ENCODE measurements around the gene OR2Y1.
"Not testable (repeated sequence)": the region's sequence is repeated elsewhere in the genome, so short reads cannot be mapped to it uniquely, and the experiment has no call there.

Gene OR2Y1

DNA sequence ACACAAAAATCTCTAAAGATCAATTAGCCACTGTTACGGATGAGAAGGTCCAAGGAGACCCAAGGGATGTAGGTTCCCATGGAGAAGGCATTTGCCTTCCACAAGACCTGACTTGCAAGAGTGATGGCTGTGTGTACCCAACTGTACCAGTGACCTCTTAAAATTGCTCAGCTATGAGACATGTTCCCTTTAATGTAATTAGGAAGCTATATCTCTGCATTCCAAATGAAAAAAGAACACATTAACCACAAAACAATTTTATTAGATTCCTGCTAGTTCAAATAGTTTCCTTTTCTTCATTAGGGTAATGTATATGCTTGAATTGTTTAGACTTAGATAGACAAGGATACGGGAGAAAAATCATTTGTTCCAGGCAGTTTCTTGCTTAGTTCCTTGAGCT, 3.3 kb downstream of the OR2Y1 start:
- DNase-seq, result no peak

DNA sequence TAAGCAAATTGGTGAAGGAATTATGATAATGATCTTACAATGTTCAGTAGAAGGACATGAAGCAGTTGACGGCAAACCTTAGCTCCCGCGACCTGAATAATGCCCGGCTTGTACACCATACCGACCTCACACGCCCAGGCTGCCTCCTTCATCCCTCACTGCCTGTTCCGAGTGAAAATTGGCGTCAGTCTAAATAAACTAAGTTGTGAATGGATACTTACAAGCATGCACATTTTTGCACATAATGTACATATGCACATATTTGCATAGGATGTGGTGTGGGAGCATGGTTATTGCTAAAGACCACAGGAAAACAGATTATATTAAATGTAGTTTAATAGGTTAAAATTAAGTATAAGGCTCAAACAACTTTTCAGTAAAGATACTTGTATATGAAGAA, 14.9 kb downstream of the OR2Y1 start:
- no peak for DNase-seq

GRCh38 chr5:180723936-180724335, 15.9 kb downstream of the OR2Y1 start:
- DNase-seq, result no peak

DNA sequence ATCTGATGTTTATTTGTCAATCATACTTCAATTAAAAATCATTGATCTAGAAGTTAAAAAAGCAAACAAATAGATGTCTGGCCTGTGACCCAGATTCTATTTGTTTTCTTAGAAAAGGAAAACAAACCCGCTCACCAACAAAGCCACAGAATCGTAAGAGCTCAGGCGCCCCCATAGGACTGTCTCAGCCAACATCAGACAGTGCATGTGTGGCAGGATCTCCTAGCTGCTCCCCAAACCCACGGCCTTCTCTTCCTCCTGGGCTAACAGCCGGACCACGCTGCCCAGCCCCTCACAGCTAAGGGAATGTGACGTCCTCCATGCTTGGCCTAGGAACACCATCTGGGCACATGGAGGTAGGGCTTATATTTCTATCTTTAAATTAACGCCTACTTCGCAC, 19.4 kb downstream of the OR2Y1 start:
- DNase-seq, result no peak

GRCh38 chr5:180719781-180720180, 20.1 kb downstream of the OR2Y1 start:
- no peak for DNase-seq

- no peak for DNase-seq
These were observed 20.9 kb downstream of the OR2Y1 start for GRCh38 chr5:180718810-180719453.

GRCh38 chr5:180717989-180718388, 21.9 kb downstream of the OR2Y1 start:
- DNase-seq, result no peak

DNA sequence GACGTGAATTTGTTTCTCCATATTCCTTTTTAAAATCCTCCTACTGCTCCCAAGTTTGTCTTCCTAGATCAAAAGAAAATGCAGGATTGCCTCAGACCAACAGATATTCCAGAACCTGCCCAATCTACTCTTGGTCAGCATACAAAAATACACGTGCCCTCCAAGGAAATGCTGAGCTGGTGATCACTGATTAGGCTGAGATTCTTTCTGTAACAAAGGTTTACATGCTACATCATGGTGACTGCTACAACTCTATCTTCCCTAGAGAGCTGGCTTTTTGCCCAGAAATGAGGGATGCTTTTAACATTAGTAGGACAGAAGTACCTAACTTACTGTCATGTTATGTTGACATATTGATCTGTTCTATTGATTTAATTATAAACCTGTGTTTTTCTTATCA, 35.5 kb downstream of the OR2Y1 start:
- DNase-seq, result no peak

DNA sequence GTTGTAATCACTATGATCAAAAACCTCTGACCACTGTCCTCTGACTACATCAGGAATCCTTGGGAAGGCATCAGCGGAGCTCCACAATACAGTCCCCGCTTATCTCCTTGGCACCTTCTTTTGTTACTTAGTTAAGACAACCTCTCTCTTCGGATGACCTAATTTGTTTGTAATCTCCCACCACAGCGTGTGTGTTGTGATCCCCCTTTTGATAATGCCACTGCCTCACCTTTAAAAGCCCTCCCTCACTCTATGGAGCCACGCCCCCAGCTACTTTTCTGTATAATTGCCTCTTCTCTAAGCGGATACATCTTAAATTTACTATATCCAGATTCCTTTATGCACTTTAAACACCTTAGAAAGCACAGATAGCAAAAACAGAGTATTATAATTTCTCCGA, 35.9 kb downstream of the OR2Y1 start:
- DNase-seq, result no peak

GRCh38 chr5:180703371-180703770, 36.5 kb downstream of the OR2Y1 start:
- DNase-seq, result not testable (repeated sequence)

DNA sequence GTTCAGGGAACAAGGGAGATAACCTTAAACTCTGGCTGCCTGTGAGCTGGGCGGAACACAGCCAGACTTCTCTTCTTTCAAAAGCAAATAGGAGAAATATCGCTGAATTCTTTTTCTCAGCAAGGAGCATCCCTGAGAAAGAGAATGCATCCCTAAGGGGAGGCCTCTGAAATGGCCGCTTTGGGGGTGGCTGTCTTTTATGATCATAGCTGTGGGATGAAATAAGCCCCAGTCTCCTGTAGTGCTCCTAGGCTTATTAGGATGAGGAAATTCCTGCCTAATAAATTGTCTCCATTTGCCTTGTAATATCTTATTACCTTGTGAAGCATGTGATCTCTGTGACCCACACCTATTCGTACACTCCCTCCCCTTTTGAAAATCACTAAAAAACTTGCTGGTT, 39.4 kb downstream of the OR2Y1 start:
- DNase-seq, result not testable (repeated sequence)

- no peak for DNase-seq
These were observed 40.8 kb downstream of the OR2Y1 start for GRCh38 chr5:180699042-180699441.

GRCh38 chr5:180696116-180696515, 43.7 kb downstream of the OR2Y1 start:
- DNase-seq, result no peak

GRCh38 chr5:180692429-180692828, 47.4 kb downstream of the OR2Y1 start:
- no peak for DNase-seq

DNA sequence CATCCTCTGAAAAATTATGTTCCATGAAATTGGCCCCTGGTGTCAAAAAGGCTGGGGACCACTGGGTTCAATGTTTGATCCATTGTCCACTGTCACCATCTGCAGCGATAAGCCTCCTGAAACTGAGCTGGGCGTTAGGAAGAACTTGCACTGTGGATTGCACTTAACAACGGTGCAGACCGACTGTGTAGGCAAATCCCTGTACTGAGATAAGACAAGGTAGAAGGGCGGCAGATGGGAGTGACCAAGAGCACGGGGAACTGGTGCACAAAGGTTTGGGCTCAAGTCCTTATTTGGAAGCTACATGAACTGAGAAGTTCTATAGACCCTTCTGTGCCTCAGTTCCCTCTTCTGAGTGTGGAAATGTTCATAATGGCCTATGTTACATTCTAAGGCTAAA, 48.8 kb downstream of the OR2Y1 start:
- DNase-seq, result no peak

DNA sequence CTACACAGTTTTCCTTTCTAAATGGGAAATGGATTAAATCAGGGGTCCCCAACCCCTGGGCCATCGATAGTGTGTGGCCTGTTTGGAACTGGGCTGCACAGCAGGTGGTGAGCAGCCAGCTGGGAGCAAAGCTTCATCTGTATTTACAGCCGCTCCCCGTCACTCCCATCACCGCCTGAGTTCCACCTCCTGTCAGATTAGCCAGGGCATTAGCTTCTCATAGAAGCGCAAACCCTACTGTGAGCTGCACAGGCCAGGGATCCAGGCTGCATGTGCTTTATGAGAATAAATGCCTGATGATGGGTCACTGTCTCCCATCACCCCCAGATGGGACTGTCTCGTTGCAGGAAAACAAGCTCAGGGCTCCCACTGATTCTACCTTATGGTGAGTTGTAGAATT, 49.3 kb downstream of the OR2Y1 start:
- no peak for DNase-seq

GRCh38 chr5:180689775-180690174, 50.1 kb downstream of the OR2Y1 start:
- DNase-seq, result no peak

Data from DMS 273 treated with DMSO at 0.1 percent for 48 hours (cell line).